Gastroesophageal sphincter (tissue), 4 donors: Measurements from ENCODE around the gene NBEA. TPM values are rescaled to one million over a fixed set of nuclear protein-coding genes. Genes with fewer than 3 reads are reported as not detected.

Experiments
- ATAC-seq: fragments of 150-250 bp; one replicate; pipeline ENCODE4 v1.9.1; 2016; ENCODE audit warnings: mild to moderate bottlenecking, moderate library complexity
- H3K27ac ChIP-seq, 4 donors: fragments of 200-600 bp; sonication (generic) in 3 of 4; 1 replicate in 3 of 4; 2 replicates in 1 of 4; pipeline ENCODE4 v1.5.1; 2016 to 2019
- H3K27me3 ChIP-seq: fragments of 200-600 bp; sonication (generic); one replicate; pipeline ENCODE4 v1.5.1; 2019
- H3K36me3 ChIP-seq, 2 donors: fragments of 200-600 bp; sonication (generic); one replicate each; pipeline ENCODE4 v1.5.1; 2019; ENCODE audit warnings: control low read depth in 1 of 2
- H3K4me1 ChIP-seq, 3 donors: fragments of 200-600 bp; sonication (generic); 1 replicate in 2 of 3; 2 replicates in 1 of 3; pipeline ENCODE4 v1.5.1; 2016 to 2019; ENCODE audit warnings: control low read depth in 2 of 3
- H3K4me3 ChIP-seq, 2 donors: fragments of 200-600 bp; sonication (generic); one replicate each; pipeline ENCODE4 v1.5.1; 2019; ENCODE audit warnings: mild to moderate bottlenecking in 1 of 2, moderate library complexity in 1 of 2
- H3K9me3 ChIP-seq, 3 donors: fragments of 200-600 bp; sonication (generic); one replicate each; pipeline ENCODE4 v1.5.1; 2017 to 2019; ENCODE audit warnings: control low read depth in 2 of 3
- CTCF ChIP-seq, 4 experiments: fragments of 200-600 bp in 2 of 4; fragments of 450-650 bp in 2 of 4; sonication (generic) in 1 of 4; IDR thresholded peaks; one replicate each; pipeline ENCODE4 v1.5.1; 2017 to 2019; ENCODE audit warnings: antibody characterized with exemption in 4 of 4, mild to moderate bottlenecking in 2 of 4, moderate library complexity in 2 of 4
- EP300 ChIP-seq: sonication (generic); formaldehyde crosslinking; IDR thresholded peaks from one replicate; pipeline ENCODE4 v1.6.1; 2017; ENCODE audit warnings: antibody characterized with exemption, mild to moderate bottlenecking
- POLR2A ChIP-seq, 2 donors: fragments of 450-650 bp; IDR thresholded peaks; one replicate each; pipeline ENCODE4 v1.6.1; 2017; ENCODE audit warnings: antibody characterized with exemption in 2 of 2, mild to moderate bottlenecking in 2 of 2, moderate library complexity in 1 of 2
- POLR2AphosphoS5 ChIP-seq: sonication (generic); formaldehyde crosslinking; IDR thresholded peaks from one replicate; pipeline ENCODE4 v1.6.1; 2017; ENCODE audit warnings: antibody characterized with exemption
- WGBS, 2 donors: methylation state at CpG; one replicate each; pipeline ENCODE4 v1.1.5; 2018; ENCODE audit warnings: low coverage in 1 of 2; 5-methylcytosine and 5-hydroxymethylcytosine counted together
- total RNA-seq, 4 donors: library from RNA; depleted of rRNA; stranded (reverse); fragments of >200 nt; gene quantifications; one replicate each; pipeline ENCODE4 v1.1.0, GENCODE V29; 2016

NBEA gene
- total RNA-seq, 4 donors from 2014 or later, result 24.8 to 52.1 (median 35.4) TPM

GRCh38 chr13:35479706-35480105, 537.6 kb downstream of the NBEA start:
- no peak overlapping the region for H3K4me3 ChIP-seq
- ATAC-seq, result no peak
- H3K27ac ChIP-seq, result no peak overlapping the region
- TF ChIP-seq CTCF (IDR thresholded peaks at IDR 0.05), result no peak
- TF ChIP-seq POLR2AphosphoS5, result no peak
- no peak for TF ChIP-seq EP300
- TF ChIP-seq POLR2A (IDR thresholded peaks at IDR 0.05), result no peak
- 80 to 86% methylated on average over 1 of the region's 1 CpG for WGBS, 2 donors
- peaks cover 0 to 6% of the 10 kb centered on the region in 2 donors for H3K36me3 ChIP-seq
- no peaks in the 10 kb centered on the region for H3K27me3 ChIP-seq
- no peaks in the 10 kb centered on the region for H3K9me3 ChIP-seq
- no peaks in the 10 kb centered on the region for H3K4me1 ChIP-seq

DNA sequence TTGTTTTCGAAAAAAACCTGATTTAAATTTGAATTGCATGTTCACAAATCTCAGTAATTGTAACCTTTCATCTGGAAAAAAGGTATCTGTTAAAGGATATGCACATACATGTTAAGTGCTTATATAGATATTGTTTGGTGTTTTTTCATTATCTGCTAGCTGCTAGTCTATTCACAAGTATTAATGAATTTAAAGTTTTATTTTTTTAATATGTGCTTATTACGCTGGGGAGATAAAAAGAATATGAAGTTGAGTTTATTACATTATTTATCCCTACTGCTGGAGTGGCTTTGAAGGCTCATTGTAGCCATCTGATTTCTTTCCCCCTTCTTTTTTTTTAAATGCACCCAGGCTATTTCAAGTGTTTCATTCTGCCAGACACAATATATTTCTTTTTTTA, 538.3 kb downstream of the NBEA start:
- Histone ChIP-seq H3K9me3 (no peaks in the 10 kb centered on the region), H3K36me3 (peaks cover 0 to 3% of the 10 kb centered on the region in 2 donors), H3K4me1 (no peaks in the 10 kb centered on the region), H3K4me3 (no peak overlapping the region), H3K27me3 (no peaks in the 10 kb centered on the region), H3K27ac (no peak overlapping the region)
- WGBS, 2 donors, result 83 to 85% methylated on average over 2 of the region's 2 CpGs
- no peak for TF ChIP-seq POLR2AphosphoS5
- no peak for TF ChIP-seq POLR2A (IDR thresholded peaks at IDR 0.05)
- TF ChIP-seq EP300, result no peak
- TF ChIP-seq CTCF (IDR thresholded peaks at IDR 0.05), result no peak
- no peak for ATAC-seq

DNA sequence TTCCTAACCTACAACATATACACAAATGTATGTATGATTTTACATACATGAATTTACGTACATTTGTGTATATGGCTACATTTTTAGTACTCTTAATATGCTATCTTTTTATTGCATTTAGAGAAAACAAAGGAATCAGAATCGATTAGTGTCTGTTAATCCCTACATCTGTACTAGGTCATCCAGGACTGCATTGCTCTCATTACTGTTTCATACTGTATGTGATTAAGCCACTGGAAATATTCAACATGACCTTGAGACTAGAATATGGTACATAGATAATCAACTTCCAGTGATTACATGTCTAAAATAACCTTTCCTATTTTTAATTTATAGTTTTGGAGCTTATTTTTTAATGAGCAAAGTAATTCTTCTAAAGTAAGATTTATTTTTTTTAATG, 539.7 kb downstream of the NBEA start:
- H3K4me1 ChIP-seq, result no peaks in the 10 kb centered on the region
- H3K27ac ChIP-seq, result no peak overlapping the region
- whole genome bisulfite sequencing, 2 donors, result 71% methylated on average over 2 of the region's 2 CpGs
- H3K4me3 ChIP-seq, result no peak overlapping the region
- TF ChIP-seq POLR2A (IDR thresholded peaks at IDR 0.05) (no peak), CTCF (IDR thresholded peaks at IDR 0.05) (no peak), POLR2AphosphoS5 (no peak), EP300 (no peak)
- H3K27me3 ChIP-seq, result no peaks in the 10 kb centered on the region
- H3K9me3 ChIP-seq, result no peaks in the 10 kb centered on the region
- no peak for ATAC-seq
- H3K36me3 ChIP-seq, result no peaks in the 10 kb centered on the region

DNA sequence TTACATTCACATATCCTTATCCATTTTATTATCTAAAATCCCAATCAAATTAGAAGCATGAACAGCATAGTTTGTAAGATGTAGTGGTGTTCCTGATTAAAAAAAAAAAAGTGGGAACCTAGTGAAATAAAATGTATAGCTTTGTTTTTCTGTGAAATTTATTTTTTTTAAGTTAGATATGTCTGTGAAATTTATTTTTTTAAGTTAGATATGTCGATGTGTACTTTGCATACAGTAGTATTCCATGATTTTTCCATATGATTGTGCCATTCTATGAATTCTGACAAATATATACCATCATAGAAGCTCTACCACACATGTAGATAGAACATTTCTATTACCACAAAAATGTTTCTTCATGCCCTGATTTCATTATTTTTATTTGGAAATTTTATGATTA, 540.5 kb downstream of the NBEA start:
- no peaks in the 10 kb centered on the region for H3K4me1 ChIP-seq
- ATAC-seq, result no peak
- TF ChIP-seq CTCF (IDR thresholded peaks at IDR 0.05) (no peak), EP300 (no peak), POLR2A (IDR thresholded peaks at IDR 0.05) (no peak), POLR2AphosphoS5 (no peak)
- H3K27ac ChIP-seq, result no peak overlapping the region
- no peak overlapping the region for H3K4me3 ChIP-seq
- WGBS, 2 donors, result 86 to 100% methylated on average over 1 of the region's 1 CpG
- H3K36me3 ChIP-seq, result no peaks in the 10 kb centered on the region
- no peaks in the 10 kb centered on the region for H3K9me3 ChIP-seq
- H3K27me3 ChIP-seq, result no peaks in the 10 kb centered on the region

DNA sequence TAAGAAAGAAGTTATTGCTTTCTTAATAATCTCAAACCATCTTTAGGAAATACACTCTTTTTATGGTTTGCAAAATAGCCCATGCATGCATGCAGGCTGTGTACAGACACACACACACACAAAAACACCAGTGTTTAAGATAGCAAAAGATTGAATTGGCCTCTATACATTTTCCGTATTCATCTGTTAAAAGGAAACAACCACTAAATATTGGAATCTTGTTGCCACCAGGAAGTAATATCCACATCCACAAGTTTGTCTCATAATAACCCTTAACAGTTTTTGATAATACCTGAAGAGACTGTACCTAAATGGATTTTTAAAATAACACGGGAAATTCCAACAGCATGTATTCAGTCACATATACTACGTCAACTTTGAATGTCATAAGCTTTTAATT, 541.7 kb downstream of the NBEA start:
- no peak for ATAC-seq
- WGBS, 2 donors, result 73 to 83% methylated on average over 3 of the region's 3 CpGs

More for the DNA sequence above, 541.7 kb downstream of the NBEA start:
- no peaks in the 10 kb centered on the region for H3K9me3 ChIP-seq
- no peaks in the 10 kb centered on the region for H3K27me3 ChIP-seq
- no peak overlapping the region for H3K4me3 ChIP-seq
- no peak for TF ChIP-seq POLR2A (IDR thresholded peaks at IDR 0.05)
- no peak for TF ChIP-seq POLR2AphosphoS5
- no peak for TF ChIP-seq EP300
- TF ChIP-seq CTCF (IDR thresholded peaks at IDR 0.05), result no peak
- H3K27ac ChIP-seq, result no peak overlapping the region
- H3K4me1 ChIP-seq, result no peaks in the 10 kb centered on the region
- H3K36me3 ChIP-seq, result no peaks in the 10 kb centered on the region
